ENCODE data around the gene UGT1A8.

The UGT1A8 gene

DNA sequence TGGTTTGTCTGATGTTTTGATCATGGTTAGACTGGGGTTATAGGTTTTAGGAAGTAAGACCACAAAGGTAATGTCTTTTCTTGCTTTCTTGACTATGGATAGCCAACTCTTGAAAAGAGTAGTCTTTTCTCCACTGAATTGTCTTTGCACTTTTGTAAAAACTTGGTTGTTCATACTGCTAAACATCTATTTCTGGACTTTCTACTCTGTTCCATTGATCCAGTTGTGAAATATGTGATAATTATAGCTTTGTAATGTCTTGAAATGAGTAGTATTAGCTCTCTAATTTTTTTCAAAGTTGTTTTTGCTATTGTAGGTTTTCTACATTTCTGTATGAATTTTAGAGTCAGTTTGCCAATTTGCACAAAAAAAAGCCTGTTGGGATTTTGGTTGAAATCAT is 41.2 kb downstream of the UGT1A8 start:
- TF ChIP-seq TAF1 (IDR thresholded peaks at IDR 0.05; ENCODE audit: borderline replicate concordance, insufficient read depth, low read length) (no peak), SIN3A (IDR thresholded peaks at IDR 0.05; ENCODE audit: borderline replicate concordance, insufficient read depth, low read length) (no peak), POLR2AphosphoS5 (IDR thresholded peaks at IDR 0.05; ENCODE audit: low read depth, low read length) (no peak), FOXP2 (optimal IDR thresholded peaks at IDR 0.05; ENCODE audit: borderline replicate concordance, extremely low read depth, extremely low read length, insufficient read depth) (no peak)
- TF ChIP-seq, protein P1, sequence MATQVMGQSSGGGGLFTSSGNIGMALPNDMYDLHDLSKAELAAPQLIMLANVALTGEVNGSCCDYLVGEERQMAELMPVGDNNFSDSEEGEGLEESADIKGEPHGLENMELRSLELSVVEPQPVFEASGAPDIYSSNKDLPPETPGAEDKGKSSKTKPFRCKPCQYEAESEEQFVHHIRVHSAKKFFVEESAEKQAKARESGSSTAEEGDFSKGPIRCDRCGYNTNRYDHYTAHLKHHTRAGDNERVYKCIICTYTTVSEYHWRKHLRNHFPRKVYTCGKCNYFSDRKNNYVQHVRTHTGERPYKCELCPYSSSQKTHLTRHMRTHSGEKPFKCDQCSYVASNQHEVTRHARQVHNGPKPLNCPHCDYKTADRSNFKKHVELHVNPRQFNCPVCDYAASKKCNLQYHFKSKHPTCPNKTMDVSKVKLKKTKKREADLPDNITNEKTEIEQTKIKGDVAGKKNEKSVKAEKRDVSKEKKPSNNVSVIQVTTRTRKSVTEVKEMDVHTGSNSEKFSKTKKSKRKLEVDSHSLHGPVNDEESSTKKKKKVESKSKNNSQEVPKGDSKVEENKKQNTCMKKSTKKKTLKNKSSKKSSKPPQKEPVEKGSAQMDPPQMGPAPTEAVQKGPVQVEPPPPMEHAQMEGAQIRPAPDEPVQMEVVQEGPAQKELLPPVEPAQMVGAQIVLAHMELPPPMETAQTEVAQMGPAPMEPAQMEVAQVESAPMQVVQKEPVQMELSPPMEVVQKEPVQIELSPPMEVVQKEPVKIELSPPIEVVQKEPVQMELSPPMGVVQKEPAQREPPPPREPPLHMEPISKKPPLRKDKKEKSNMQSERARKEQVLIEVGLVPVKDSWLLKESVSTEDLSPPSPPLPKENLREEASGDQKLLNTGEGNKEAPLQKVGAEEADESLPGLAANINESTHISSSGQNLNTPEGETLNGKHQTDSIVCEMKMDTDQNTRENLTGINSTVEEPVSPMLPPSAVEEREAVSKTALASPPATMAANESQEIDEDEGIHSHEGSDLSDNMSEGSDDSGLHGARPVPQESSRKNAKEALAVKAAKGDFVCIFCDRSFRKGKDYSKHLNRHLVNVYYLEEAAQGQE (IDR thresholded peaks at IDR 0.05; ENCODE audit: insufficient read depth in 1 of 2, low read depth in 2 of 2, low read length in 2 of 2) = no peak

DNA sequence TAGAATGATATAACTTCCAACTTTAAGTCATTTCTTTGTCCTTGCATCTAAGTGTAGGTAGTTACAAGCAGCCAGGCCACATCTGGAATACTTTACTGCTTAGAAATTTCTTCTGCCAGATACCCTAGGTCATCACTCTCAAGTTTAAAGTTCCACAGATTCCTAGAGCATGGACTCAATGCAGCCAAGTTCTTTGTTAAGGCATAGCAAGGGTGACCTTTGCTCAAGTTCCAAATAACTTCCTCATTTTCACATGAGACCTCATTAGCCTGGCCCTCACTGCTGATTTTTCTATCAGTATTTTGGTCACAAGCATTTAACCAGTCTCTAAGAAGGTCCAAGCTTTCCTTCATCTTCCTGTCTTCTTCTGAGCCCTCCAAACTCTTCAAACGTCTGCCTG is 46.5 kb downstream of the UGT1A8 start:
- TF ChIP-seq POLR2AphosphoS5 (IDR thresholded peaks at IDR 0.05; ENCODE audit: low read depth, low read length) (no peak), FOXP2 (optimal IDR thresholded peaks at IDR 0.05; ENCODE audit: borderline replicate concordance, extremely low read depth, extremely low read length, insufficient read depth) (no peak)

DNA sequence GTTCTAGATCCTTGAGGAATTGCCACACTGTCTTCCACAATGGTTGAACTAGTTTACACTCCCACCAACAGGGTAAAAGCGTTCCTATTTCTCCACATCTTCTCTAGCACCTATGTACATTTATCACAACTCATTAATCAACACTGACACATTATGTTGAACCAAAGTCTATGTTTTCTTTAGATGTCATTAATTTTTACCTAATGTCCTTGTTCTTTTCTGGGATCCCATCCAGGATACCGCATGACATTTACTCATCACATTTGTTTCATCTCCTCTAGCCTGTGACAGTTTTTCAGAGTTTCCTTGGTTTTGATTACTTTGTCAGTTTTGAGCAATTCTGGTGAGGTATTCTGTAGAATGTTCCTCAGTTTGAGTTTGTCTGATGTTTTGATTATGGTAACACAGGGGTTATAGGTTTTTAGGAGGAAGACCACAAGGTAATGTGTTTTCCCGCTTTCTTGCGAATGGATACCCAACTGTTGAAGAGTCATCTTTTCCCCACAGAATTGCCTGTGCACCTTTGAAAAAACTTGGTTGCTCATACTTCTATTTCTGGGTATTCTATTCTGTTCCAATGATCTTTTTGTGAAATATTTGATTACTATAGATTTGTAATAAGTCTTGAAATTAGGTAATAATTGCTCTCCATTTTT is 51.3 kb downstream of the UGT1A8 start:
- TF ChIP-seq, protein P1 (IDR thresholded peaks at IDR 0.05; ENCODE audit: insufficient read depth in 1 of 2, low read depth in 2 of 2, low read length in 2 of 2) = no peak
- TF ChIP-seq POLR2AphosphoS5 (IDR thresholded peaks at IDR 0.05; ENCODE audit: low read depth, low read length) = no peak
- no peak for TF ChIP-seq FOXP2 (optimal IDR thresholded peaks at IDR 0.05; ENCODE audit: borderline replicate concordance, extremely low read depth, extremely low read length, insufficient read depth)
- no peak for TF ChIP-seq TAF1 (IDR thresholded peaks at IDR 0.05; ENCODE audit: borderline replicate concordance, insufficient read depth, low read length)
- TF ChIP-seq SIN3A (IDR thresholded peaks at IDR 0.05; ENCODE audit: borderline replicate concordance, insufficient read depth, low read length) = no peak

DNA sequence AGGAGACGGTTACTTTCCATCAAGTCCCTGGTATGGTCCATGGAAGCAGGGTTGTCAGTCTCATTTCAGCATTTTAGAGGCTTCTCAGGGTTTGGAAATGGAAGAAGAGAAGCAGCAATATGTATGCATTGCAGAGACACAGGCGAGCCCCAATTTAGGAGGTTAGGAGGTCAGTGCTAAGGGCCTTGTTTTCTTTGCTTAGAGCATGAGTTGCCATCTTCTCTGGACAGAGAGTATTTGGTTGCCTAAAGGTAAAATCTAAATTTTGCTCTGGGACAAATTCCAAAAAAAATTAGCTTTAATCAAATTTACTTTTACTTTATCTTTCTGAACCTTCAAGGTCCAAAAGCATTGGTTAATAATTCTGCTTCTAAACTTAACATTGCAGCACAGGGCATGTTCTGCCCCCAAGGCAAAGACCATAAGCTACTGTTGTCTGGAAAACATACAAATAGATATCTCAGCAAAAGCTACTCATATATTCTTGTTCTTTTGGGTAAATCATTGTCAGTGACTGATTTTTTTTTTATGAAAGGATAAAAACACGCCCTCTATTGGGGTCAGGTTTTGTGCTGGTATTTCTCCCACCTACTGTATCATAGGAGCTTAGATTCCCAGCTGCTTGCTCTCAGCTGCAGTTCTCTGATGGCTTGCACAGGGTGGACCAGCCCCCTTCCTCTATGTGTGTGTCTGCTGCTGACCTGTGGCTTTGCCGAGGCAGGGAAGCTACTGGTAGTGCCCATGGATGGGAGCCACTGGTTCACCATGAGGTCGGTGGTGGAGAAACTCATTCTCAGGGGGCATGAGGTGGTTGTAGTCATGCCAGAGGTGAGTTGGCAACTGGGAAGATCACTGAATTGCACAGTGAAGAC is 54.1 kb downstream of the UGT1A8 start, which contains the start of gene UGT1A9:
UGT1A9 (plus strand) TSS at position 609 of the 872 bp plus-strand sequence; CDS start at position 646, 37 bp downstream.
- TF ChIP-seq FOXP2 (optimal IDR thresholded peaks at IDR 0.05; ENCODE audit: borderline replicate concordance, extremely low read depth, extremely low read length, insufficient read depth) = no peak
- no peak for TF ChIP-seq TAF1 (IDR thresholded peaks at IDR 0.05; ENCODE audit: borderline replicate concordance, insufficient read depth, low read length)
- no peak for TF ChIP-seq SIN3A (IDR thresholded peaks at IDR 0.05; ENCODE audit: borderline replicate concordance, insufficient read depth, low read length)
- TF ChIP-seq, protein P1 (IDR thresholded peaks at IDR 0.05; ENCODE audit: insufficient read depth in 1 of 2, low read depth in 2 of 2, low read length in 2 of 2) = no peak
- TF ChIP-seq POLR2AphosphoS5 (IDR thresholded peaks at IDR 0.05; ENCODE audit: low read depth, low read length) = no peak

DNA sequence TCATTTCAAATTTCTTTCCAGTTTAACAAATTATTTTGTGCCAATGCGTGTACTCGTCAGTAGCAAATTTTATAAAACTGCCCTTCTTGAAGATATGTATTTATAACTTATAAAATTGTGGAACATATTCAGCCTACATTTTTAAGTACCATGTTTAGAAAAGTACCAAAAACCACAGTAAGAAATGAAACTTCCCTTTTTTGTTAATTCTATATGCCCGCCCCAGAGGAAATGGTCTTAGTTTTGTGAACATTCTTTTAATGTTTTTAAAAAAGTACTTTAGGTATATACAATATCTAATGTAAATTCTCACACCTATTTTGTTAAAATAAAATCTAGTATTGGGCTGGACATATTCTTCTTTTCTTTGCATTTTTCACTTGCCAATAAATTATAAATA is 55.5 kb downstream of the UGT1A8 start:
- no peak for TF ChIP-seq SIN3A (IDR thresholded peaks at IDR 0.05; ENCODE audit: borderline replicate concordance, insufficient read depth, low read length)
- TF ChIP-seq POLR2AphosphoS5 (IDR thresholded peaks at IDR 0.05; ENCODE audit: low read depth, low read length) = no peak
- TF ChIP-seq FOXP2 (optimal IDR thresholded peaks at IDR 0.05; ENCODE audit: borderline replicate concordance, extremely low read depth, extremely low read length, insufficient read depth) = no peak
- TF ChIP-seq, protein P1 (IDR thresholded peaks at IDR 0.05; ENCODE audit: insufficient read depth in 1 of 2, low read depth in 2 of 2, low read length in 2 of 2) = no peak
- no peak for TF ChIP-seq TAF1 (IDR thresholded peaks at IDR 0.05; ENCODE audit: borderline replicate concordance, insufficient read depth, low read length)
